ENCODE data around the gene LTO1.
A peak's percentile ranks its signal among the peaks of the same experiment; 100 is the strongest.

LTO1 gene

DNA sequence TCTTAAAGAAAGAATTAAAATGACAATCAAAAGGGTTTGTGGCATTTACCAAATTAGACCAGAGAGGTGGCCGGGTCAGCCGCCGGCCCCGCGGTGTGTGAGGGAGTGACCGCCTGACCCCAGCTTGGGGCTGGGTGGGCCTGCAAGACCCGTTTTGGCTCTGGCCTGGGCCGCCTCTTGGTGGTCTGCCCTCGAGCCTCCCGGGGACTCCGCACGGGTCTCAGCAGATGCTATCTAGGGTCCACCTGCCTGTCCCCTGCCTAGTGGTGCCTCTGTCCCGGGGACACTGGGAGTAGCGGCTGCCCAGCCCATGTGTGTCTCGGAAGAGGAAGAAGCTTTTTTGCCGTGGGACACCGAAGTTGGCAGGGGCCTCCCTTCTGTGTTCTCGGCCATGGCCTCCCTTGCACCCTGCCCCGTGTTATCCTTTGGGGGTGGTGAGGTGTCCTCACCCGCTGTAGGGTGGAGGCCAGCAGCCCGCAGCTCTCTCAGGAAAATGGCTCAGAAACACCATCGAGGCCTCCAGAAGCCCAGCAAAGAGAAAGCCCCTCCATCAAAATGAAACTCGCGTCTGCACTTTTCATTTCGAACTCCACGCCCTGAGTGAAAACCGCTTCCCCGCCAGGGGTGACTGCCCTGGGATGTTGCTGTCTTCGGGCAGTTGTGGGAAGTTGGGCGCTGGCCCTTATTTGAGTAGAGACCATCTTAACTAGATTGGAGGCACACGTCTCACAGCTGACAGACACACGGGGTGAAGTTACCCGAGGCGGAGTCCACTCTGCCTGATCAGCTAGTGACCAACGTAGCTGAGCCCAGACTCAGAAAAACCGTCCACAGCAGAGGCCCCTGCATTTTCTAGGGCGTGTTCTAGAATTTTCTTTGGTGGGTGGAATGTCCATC, 26.2 kb downstream of the LTO1 start:
- no peak for TF ChIP-seq Cebpa-rat (IDR thresholded peaks at IDR 0.05)
- peak overlapping the region in 9 of 11 experiments; percentile 66 to 91 (median 85); a peak in 16 of 22 replicates for H3K4me2 ChIP-seq
- H3K27me3 ChIP-seq: peaks cover 0 to 23% (median 4%) of the 10 kb centered on the region in 11 experiments; a peak in 6 of 22 replicates
- no peak overlapping the region for H3K27ac ChIP-seq
- peaks cover 7 to 31% (median 22%) of the 10 kb centered on the region in 10 experiments for H3K4me1 ChIP-seq
- peaks cover 0 to 57% (median 5%) of the 10 kb centered on the region in 11 experiments; a peak in 8 of 22 replicates for H4K20me1 ChIP-seq
- no peaks in the 10 kb centered on the region for H3K36me3 ChIP-seq
- no peak overlapping the region for H3K9ac ChIP-seq
- H3K4me3 ChIP-seq: no peak overlapping the region
- H3K9me3 ChIP-seq (replicated peaks in 1 of 11): no peaks in the 10 kb centered on the region

DNA sequence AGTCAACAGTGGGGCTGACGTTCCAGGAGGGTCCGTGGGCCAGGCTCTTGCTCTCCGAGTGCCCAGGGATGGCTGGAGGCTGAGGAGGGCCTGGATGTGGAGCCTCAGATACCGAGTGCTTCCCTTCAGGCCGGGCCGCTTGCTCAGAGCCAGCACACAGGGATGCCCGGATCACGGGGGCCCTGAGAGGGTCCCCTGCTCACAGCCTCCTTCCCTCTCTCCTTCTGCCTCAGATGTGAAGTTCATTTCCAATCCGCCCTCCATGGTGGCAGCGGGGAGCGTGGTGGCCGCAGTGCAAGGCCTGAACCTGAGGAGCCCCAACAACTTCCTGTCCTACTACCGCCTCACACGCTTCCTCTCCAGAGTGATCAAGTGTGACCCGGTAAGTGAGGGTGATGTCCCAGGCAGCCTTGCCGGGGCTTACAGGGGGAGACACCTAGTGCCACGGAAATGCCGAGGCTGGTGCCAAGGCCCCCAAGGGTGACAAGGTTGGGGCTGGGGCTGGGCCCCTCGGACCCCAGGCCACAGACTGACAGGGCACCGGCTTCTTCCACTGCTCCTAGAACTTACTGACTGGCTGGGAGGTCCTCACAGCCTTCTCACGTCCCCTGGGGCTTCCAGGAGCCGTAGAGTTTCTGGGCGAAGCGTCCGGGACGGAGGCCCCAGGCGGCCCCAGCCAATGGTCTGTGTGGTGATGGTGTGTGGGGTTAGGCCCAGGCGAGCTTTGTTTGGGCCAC, 27.2 kb downstream of the LTO1 start:
- peak overlapping the region in 6 of 11 experiments; percentile 11 to 57 (median 34); a peak in 7 of 22 replicates for H3K9ac ChIP-seq
- no peaks in the 10 kb centered on the region for H3K36me3 ChIP-seq
- peak overlapping the region; percentile 20 to 91 (median 78) for H3K4me2 ChIP-seq
- H4K20me1 ChIP-seq: peaks cover 0 to 62% (median 8%) of the 10 kb centered on the region in 11 experiments; a peak in 8 of 22 replicates
- H3K27me3 ChIP-seq: peaks cover 3 to 33% (median 11%) of the 10 kb centered on the region in 11 experiments
- H3K9me3 ChIP-seq (replicated peaks in 1 of 11): no peaks in the 10 kb centered on the region
- peaks cover 7 to 35% (median 22%) of the 10 kb centered on the region in 10 experiments for H3K4me1 ChIP-seq
- H3K4me3 ChIP-seq: no peak overlapping the region
- TF ChIP-seq Cebpa-rat (IDR thresholded peaks at IDR 0.05): no peak
- peak overlapping the region in 2 of 11 experiments; percentile 9 to 13; a peak in 1 of 22 replicates for H3K27ac ChIP-seq

DNA sequence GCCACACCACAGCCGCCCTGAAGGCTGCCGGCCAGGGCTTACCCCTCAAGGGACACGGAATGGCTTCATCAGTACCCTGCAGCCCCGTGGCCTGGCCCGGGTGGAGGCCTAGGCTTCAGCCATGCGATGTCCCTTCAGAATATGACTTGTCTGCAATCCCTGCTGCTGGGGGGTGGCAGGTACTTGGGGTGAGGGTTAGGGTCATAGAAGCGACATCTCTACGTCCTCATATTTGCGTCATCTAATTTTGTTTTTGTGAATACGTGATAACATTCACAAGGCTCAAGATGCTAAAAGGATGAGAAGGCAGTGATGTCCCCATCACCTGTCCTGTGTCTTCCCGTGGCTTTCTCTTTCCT, 27.8 kb downstream of the LTO1 start:
- Histone ChIP-seq H3K9ac (peak overlapping the region in 3 of 11 experiments; percentile 30 to 51 (median 36); a peak in 3 of 22 replicates), H3K36me3 (no peaks in the 10 kb centered on the region), H3K27ac (no peak overlapping the region), H3K4me1 (peaks cover 7 to 35% (median 23%) of the 10 kb centered on the region in 10 experiments), H4K20me1 (peaks cover 0 to 62% (median 10%) of the 10 kb centered on the region in 11 experiments; a peak in 9 of 22 replicates), H3K9me3 (replicated peaks in 1 of 11) (no peaks in the 10 kb centered on the region), H3K27me3 (peaks cover 9 to 38% (median 17%) of the 10 kb centered on the region in 11 experiments), H3K4me2 (peak overlapping the region; percentile 20 to 91 (median 78); a peak in 21 of 22 replicates), H3K4me3 (no peak overlapping the region)
- TF ChIP-seq Cebpa-rat (IDR thresholded peaks at IDR 0.05): no peak

DNA sequence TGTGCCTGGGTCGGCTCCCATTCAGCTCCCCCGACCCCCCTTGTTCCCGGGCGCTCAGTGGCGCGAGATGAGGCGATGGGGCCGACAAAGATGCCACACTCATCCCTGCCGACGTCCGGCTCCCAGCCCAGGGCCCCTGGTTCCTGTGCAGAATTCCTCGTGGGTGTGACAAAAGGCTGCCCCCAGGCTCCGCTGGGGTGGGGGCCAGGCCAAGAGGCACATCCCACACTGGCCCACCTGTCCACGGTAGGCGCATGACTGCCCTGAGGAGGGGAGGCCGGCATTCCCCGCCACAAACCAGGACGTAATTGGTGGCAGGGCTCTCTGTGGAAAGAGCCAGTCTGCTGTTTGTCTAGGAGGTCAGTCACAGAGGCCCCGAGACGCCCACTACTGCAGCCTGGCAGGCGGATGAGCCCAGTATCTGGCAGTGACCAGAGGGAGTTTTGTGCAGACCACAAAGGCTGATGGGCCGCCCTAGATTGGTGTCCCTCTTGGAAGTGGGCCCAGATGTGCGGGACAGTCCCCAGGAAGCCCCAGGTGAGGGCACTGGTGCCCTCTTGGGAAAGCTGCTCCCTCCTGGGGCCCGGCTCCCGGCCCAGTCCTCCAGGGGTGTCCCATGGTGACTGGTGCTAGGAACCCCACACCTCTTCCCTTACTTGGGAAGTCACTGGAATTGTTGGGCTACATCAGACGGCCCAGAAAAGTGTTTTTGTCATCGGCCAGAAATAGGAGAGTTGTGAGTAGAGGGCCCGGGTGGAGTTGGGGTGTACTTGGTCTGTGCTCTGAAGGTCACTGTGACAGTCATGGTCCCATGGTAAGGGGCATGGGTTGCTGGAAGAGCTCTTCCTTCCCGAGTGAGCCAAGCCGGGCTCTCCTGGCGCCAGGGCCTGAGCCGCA, 28.4 kb downstream of the LTO1 start:
- Histone ChIP-seq H3K4me2 (peak overlapping the region in 9 of 11 experiments; percentile 66 to 91 (median 85); a peak in 9 of 22 replicates), H3K4me1 (peaks cover 7 to 38% (median 27%) of the 10 kb centered on the region in 10 experiments), H3K27ac (no peak overlapping the region), H3K9me3 (replicated peaks in 1 of 11) (no peaks in the 10 kb centered on the region), H4K20me1 (peaks cover 0 to 62% (median 10%) of the 10 kb centered on the region in 11 experiments; a peak in 11 of 22 replicates), H3K9ac (no peak overlapping the region), H3K4me3 (no peak overlapping the region), H3K27me3 (peaks cover 15 to 45% (median 23%) of the 10 kb centered on the region in 11 experiments), H3K36me3 (no peaks in the 10 kb centered on the region)
- no peak for TF ChIP-seq Cebpa-rat (IDR thresholded peaks at IDR 0.05)

- H3K27me3 ChIP-seq: peaks cover 23 to 53% (median 31%) of the 10 kb centered on the region in 11 experiments
- H3K4me1 ChIP-seq: peaks cover 11 to 45% (median 34%) of the 10 kb centered on the region in 10 experiments
- H4K20me1 ChIP-seq: peaks cover 0 to 69% (median 18%) of the 10 kb centered on the region in 11 experiments; a peak in 16 of 22 replicates
- H3K36me3 ChIP-seq: no peaks in the 10 kb centered on the region
- no peak for TF ChIP-seq Cebpa-rat (IDR thresholded peaks at IDR 0.05)
- no peaks in the 10 kb centered on the region for H3K9me3 ChIP-seq (replicated peaks in 1 of 11)
- no peak overlapping the region for H3K9ac ChIP-seq
- no peak overlapping the region for H3K4me3 ChIP-seq
- H3K27ac ChIP-seq: no peak overlapping the region
- no peak overlapping the region for H3K4me2 ChIP-seq
Measured at GRCh38 chr11:69645801-69646492, 29.2 kb downstream of the LTO1 start.

DNA sequence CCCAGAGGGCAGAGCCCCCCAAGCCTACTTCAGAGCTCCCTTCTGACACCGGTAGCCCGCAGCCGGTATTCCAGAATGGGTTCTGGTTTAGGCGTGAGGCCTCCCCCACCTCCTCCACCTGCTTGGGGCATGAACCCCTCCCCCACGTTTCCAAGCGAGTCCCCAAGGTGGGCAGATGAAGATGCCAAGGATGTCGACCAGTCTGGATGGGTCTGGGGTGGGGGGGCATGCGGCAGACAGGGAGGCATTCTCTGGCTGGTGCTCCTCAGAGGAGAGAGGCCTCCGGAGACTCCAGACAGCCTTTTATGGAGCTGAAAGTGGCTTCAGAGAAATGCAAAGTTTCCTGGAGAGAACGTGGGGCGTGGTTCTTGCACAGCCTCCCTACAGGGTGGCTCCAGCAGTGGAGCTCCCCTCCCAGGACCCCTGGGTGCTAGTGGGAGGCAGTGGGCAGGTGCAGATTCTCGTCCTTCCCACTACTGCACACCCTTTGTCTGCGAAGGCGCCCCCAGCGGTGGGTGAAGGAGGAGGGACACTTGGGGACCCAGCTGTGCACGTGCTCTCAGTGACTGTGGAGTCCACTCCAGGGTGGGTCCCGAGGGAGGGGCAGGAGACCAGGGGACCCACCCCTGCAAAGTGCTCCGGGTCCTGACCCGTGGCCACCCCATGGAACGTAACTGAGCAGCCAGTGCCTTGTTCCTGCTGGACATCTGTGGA, 30.0 kb downstream of the LTO1 start:
- no peaks in the 10 kb centered on the region for H3K9me3 ChIP-seq (replicated peaks in 1 of 11)
- H3K4me2 ChIP-seq: peak overlapping the region in 1 of 11 experiments; percentile 2; a peak in 1 of 22 replicates
- no peak overlapping the region for H3K27ac ChIP-seq
- H3K36me3 ChIP-seq: no peaks in the 10 kb centered on the region
- H3K9ac ChIP-seq: no peak overlapping the region
- H3K4me3 ChIP-seq: no peak overlapping the region
- peaks cover 17 to 49% (median 39%) of the 10 kb centered on the region in 10 experiments for H3K4me1 ChIP-seq
- TF ChIP-seq Cebpa-rat (IDR thresholded peaks at IDR 0.05): no peak
- peaks cover 0 to 76% (median 24%) of the 10 kb centered on the region in 11 experiments; a peak in 16 of 22 replicates for H4K20me1 ChIP-seq
- H3K27me3 ChIP-seq: peaks cover 31 to 61% (median 39%) of the 10 kb centered on the region in 11 experiments

Data from BLaER1 treated with 17β-estradiol and CSF1 and Interleukin-3, amounts not matched to agents 10 nM and 100 nM (cell line).